Naive thymus-derived CD8-positive, alpha-beta T cell (primary cell): ENCODE results near the gene BTBD18. TPM values are rescaled to one million over a fixed set of nuclear protein-coding genes. Genes with fewer than 3 reads are reported as not detected.
"Not testable (repeated sequence)": the region's sequence is repeated elsewhere in the genome, so short reads cannot be mapped to it uniquely, and the experiment has no call there.

Source experiments
- ATAC-seq, 2 donors: fragments of 150-1000 bp; cut with Tn5 transposase in 1 of 2; sonication (Bioruptor Pico), chemical (Tn5 transposase) in 1 of 2; 1 replicate in 1 of 2; 2 replicates in 1 of 2; pipeline ENCODE4 v1.10.0; 2021; ENCODE audit warnings: mild to moderate bottlenecking in 2 of 2, moderate library complexity in 2 of 2
- POLR2A ChIA-PET: fragments of 350-600 bp; sonication (Branson Sonifier 250); formaldehyde crosslinking; loops from one replicate; lab custom pipeline; 2021; ENCODE audit warnings: antibody characterized with exemption; lab: Charles Lee
- DNase-seq, 10 donors: peaks; one replicate each; pipeline versions ENCODE4 v3.0.0 to v3.0.0-alpha.2; 2020 to 2022
- H3K27ac Mint-ChIP-seq, 10 donors: one replicate each; pipeline ENCODE4 v1.8.0; 2020 to 2022; ENCODE audit warnings: mild to moderate bottlenecking in 10 of 10, mixed read lengths in 10 of 10, moderate library complexity in 4 of 10, inconsistent platforms in 1 of 10
- H3K27me3 Mint-ChIP-seq, 5 donors: one replicate each; pipeline ENCODE4 v1.8.0; 2021 to 2022; ENCODE audit warnings: mixed read lengths in 5 of 5
- H3K36me3 Mint-ChIP-seq, 3 donors: one replicate each; pipeline ENCODE4 v1.8.0; 2020 to 2022; ENCODE audit warnings: mixed read lengths in 3 of 3, mild to moderate bottlenecking in 2 of 3, inconsistent platforms in 1 of 3
- H3K4me1 Mint-ChIP-seq, 4 donors: one replicate each; pipeline ENCODE4 v1.8.0; 2021 to 2022; ENCODE audit warnings: mixed read lengths in 4 of 4
- H3K4me3 Mint-ChIP-seq, 10 donors: one replicate each; pipeline ENCODE4 v1.8.0; 2020 to 2022; ENCODE audit warnings: mild to moderate bottlenecking in 10 of 10, mixed read lengths in 10 of 10, moderate library complexity in 6 of 10, inconsistent platforms in 1 of 10
- H3K9me3 Mint-ChIP-seq, 9 donors: one replicate each; pipeline ENCODE4 v1.8.0; 2020 to 2022; ENCODE audit warnings: mixed read lengths in 9 of 9, mild to moderate bottlenecking in 3 of 9, inconsistent platforms in 1 of 9, moderate library complexity in 1 of 9
- polyA plus RNA-seq, 3 donors: library from polyadenylated mRNA; unstranded; fragments of 300-500 nt; fragmentation: Illumina TruSeq; gene quantifications; one replicate each; pipeline ENCODE4 v1.2.3, GENCODE V29; 2021
- total RNA-seq, 8 experiments: library from RNA in 2 of 8; stranded (reverse) in 2 of 8; gene quantifications; one replicate each; pipeline ENCODE4 v1.2.3 and lab custom pipeline; 2021 to 2026

BTBD18 gene
- total and polyA plus RNA-seq, 5 experiments from 2014 or later, result 0.18 to 0.76 (median 0.27) TPM

GRCh38 chr11:57716726-57717125 lies 34.9 kb downstream of the BTBD18 start:
- H3K27me3 Mint-ChIP-seq, H3K27ac Mint-ChIP-seq, DNase-seq, H3K9me3 Mint-ChIP-seq, H3K4me3 Mint-ChIP-seq, POLR2A ChIA-PET, ATAC-seq: not testable (repeated sequence)
- peaks cover 12 to 32% (median 31%) of the 10 kb centered on the region in 4 donors for H3K4me1 Mint-ChIP-seq
- H3K36me3 Mint-ChIP-seq, result peaks cover 0 to 34% (median 10%) of the 10 kb centered on the region in 3 donors

GRCh38 chr11:57713835-57714234 lies 37.8 kb downstream of the BTBD18 start:
- Mint-ChIP-seq H3K4me1 (peaks cover 19 to 54% (median 45%) of the 10 kb centered on the region in 4 donors), H3K36me3 (peaks cover 0 to 18% (median 7%) of the 10 kb centered on the region in 3 donors), H3K27me3 (no peaks in the 10 kb centered on the region), H3K4me3 (peak overlapping the region; percentile 87 to 99 (median 96)), H3K9me3 (no peaks in the 10 kb centered on the region), H3K27ac (peak overlapping the region; percentile 12 to 98 (median 68))
- POLR2A ChIA-PET, result interaction anchor here (1.4 to 1.8 kb wide), 2 partner anchors 28 to 87 kb away, joined by 5 read pairs; partner anchors contain the start of gene SELENOH
- DNase-seq (no peak), ATAC-seq (no peak)

- peak; percentile 79 to 95 (median 88) for DNase-seq
- peak; percentile 93 for ATAC-seq
- no peaks in the 10 kb centered on the region for H3K27me3 Mint-ChIP-seq
- POLR2A ChIA-PET, result interaction anchor here (0.6 to 1.8 kb wide), 15 partner anchors 11 to 377 kb away, joined by 3 to 41 read pairs (median 4); partner anchors contain the start of genes SELENOH, SLC43A1, SSRP1 and UBE2L6
- H3K4me3 Mint-ChIP-seq, result peak within 1 kb of the TSS; percentile 87 to 99 (median 96)
- H3K36me3 Mint-ChIP-seq, result peaks cover 0 to 14% (median 0%) of the 10 kb centered on the region in 3 donors
- H3K9me3 Mint-ChIP-seq, result no peaks in the 10 kb centered on the region
- H3K27ac Mint-ChIP-seq, result peak within 1 kb of the TSS; percentile 92 to 99 (median 97)
- H3K4me1 Mint-ChIP-seq, result peaks cover 24 to 54% (median 49%) of the 10 kb centered on the region in 4 donors
Observed at GRCh38 chr11:57712256-57713150, 39.1 kb downstream of the BTBD18 start, which contains the start of gene TMX2. TSS of gene TMX2 (plus strand) at chr11:57712593. CDS start at chr11:57712619, 26 bp downstream.

GRCh38 chr11:57711414-57712255 lies 40.0 kb downstream of the BTBD18 start, which contains the start of gene MED19:
TSS of gene MED19 (minus strand) at chr11:57712215. CDS start at chr11:57712179, 36 bp downstream.
- no peaks in the 10 kb centered on the region for H3K9me3 Mint-ChIP-seq
- peak; percentile 60 to 88 (median 78) for DNase-seq
- H3K27ac Mint-ChIP-seq, result peak within 1 kb of the TSS; percentile 92 to 99 (median 97)
- no peaks in the 10 kb centered on the region for H3K27me3 Mint-ChIP-seq
- peaks cover 0 to 15% (median 0%) of the 10 kb centered on the region in 3 donors for H3K36me3 Mint-ChIP-seq
- H3K4me1 Mint-ChIP-seq, result peaks cover 26 to 54% (median 51%) of the 10 kb centered on the region in 4 donors
- H3K4me3 Mint-ChIP-seq, result peak within 1 kb of the TSS; percentile 87 to 99 (median 96)
- POLR2A ChIA-PET, result interaction anchor here (0.5 to 1.8 kb wide), 16 partner anchors 12 to 376 kb away, joined by 3 to 41 read pairs (median 4); partner anchors contain the start of genes SELENOH, SLC43A1, SSRP1 and UBE2L6
- ATAC-seq, result peak; percentile 45 to 53

- H3K4me3 Mint-ChIP-seq, result peak overlapping the region in 3 of 10 donors; percentile 23 to 98 (median 57)
- DNase-seq (no peak), ATAC-seq (no peak)
- H3K36me3 Mint-ChIP-seq, result peaks cover 0 to 27% (median 0%) of the 10 kb centered on the region in 3 donors
- POLR2A ChIA-PET, result interaction anchor here (0.5 to 0.6 kb wide), 3 partner anchors 23 to 55 kb away, joined by 3 to 8 read pairs (median 4); partner anchors contain the start of gene SELENOH
- peaks cover 26 to 54% (median 48%) of the 10 kb centered on the region in 4 donors for H3K4me1 Mint-ChIP-seq
- H3K27me3 Mint-ChIP-seq, result no peaks in the 10 kb centered on the region
- H3K9me3 Mint-ChIP-seq, result no peaks in the 10 kb centered on the region
- peak overlapping the region in 8 of 10 donors; percentile 6 to 80 (median 40) for H3K27ac Mint-ChIP-seq
Observed at GRCh38 chr11:57709802-57710367, 41.7 kb downstream of the BTBD18 start.

- peak overlapping the region in 4 of 10 donors; percentile 4 to 82 (median 69) for H3K27ac Mint-ChIP-seq
- not testable (repeated sequence) for H3K27me3 Mint-ChIP-seq
Observed at GRCh38 chr11:57705432-57705831, 46.2 kb downstream of the BTBD18 start.

GRCh38 chr11:57704932-57705331 lies 46.7 kb downstream of the BTBD18 start:
- Mint-ChIP-seq H3K4me3 (no peak overlapping the region), H3K27me3 (no peaks in the 10 kb centered on the region), H3K4me1 (peaks cover 8 to 14% (median 11%) of the 10 kb centered on the region in 4 donors), H3K27ac (peak overlapping the region in 6 of 10 donors; percentile 35 to 87 (median 64)), H3K9me3 (no peaks in the 10 kb centered on the region), H3K36me3 (peaks cover 0 to 69% (median 7%) of the 10 kb centered on the region in 3 donors)
- POLR2A ChIA-PET, result no interaction called here
- ATAC-seq (no peak), DNase-seq (no peak)

More at GRCh38 chr11:57705432-57705831, 46.2 kb downstream of the BTBD18 start:
- POLR2A ChIA-PET, result interaction anchor here (0.6 kb wide), 1 partner anchor 31 kb away, joined by 3 read pairs; no protein-coding TSS in a partner anchor
- ATAC-seq, DNase-seq, H3K9me3 Mint-ChIP-seq, H3K4me3 Mint-ChIP-seq: not testable (repeated sequence)
- Mint-ChIP-seq H3K4me1 (peaks cover 10 to 18% (median 15%) of the 10 kb centered on the region in 4 donors), H3K36me3 (peaks cover 0 to 64% (median 7%) of the 10 kb centered on the region in 3 donors)

GRCh38 chr11:57703341-57703740 lies 48.3 kb downstream of the BTBD18 start:
- H3K36me3 Mint-ChIP-seq, result peaks cover 0 to 77% (median 13%) of the 10 kb centered on the region in 3 donors
- no peaks in the 10 kb centered on the region for H3K27me3 Mint-ChIP-seq
- no peaks in the 10 kb centered on the region for H3K9me3 Mint-ChIP-seq
- ATAC-seq (no peak), DNase-seq (peak in 1 of 10 donors; percentile 1)
- peak overlapping the region in 4 of 10 donors; percentile 15 to 89 (median 72) for H3K27ac Mint-ChIP-seq
- H3K4me3 Mint-ChIP-seq, result no peak overlapping the region
- H3K4me1 Mint-ChIP-seq, result peaks cover 4 to 9% (median 5%) of the 10 kb centered on the region in 4 donors
- POLR2A ChIA-PET, result interaction anchor here (0.7 kb wide), 1 partner anchor 202 kb away, joined by 3 read pairs; no protein-coding TSS in a partner anchor

- Mint-ChIP-seq H3K36me3 (peaks cover 0 to 92% (median 20%) of the 10 kb centered on the region in 3 donors), H3K4me3 (no peak overlapping the region), H3K9me3 (no peaks in the 10 kb centered on the region), H3K27me3 (no peaks in the 10 kb centered on the region), H3K27ac (peak overlapping the region in 3 of 10 donors; percentile 7 to 50 (median 14)), H3K4me1 (peaks cover 0 to 3% (median 0%) of the 10 kb centered on the region in 4 donors)
- POLR2A ChIA-PET, result no interaction called here
- ATAC-seq (no peak), DNase-seq (no peak)
Observed at GRCh38 chr11:57700425-57700824, 51.2 kb downstream of the BTBD18 start.

- H3K36me3 Mint-ChIP-seq, result peaks cover 0 to 94% (median 20%) of the 10 kb centered on the region in 3 donors
- DNase-seq, result no peak
- H3K27ac Mint-ChIP-seq, result peak overlapping the region in 1 of 10 donors; percentile 73
- H3K4me1 Mint-ChIP-seq, result peaks cover 0 to 3% (median 0%) of the 10 kb centered on the region in 4 donors
- no peaks in the 10 kb centered on the region for H3K27me3 Mint-ChIP-seq
- POLR2A ChIA-PET, result no interaction called here
- no peak overlapping the region for H3K4me3 Mint-ChIP-seq
- no peaks in the 10 kb centered on the region for H3K9me3 Mint-ChIP-seq
- peak in 1 of 2 donors; percentile 37 for ATAC-seq
Observed at GRCh38 chr11:57699813-57700212, 51.8 kb downstream of the BTBD18 start.

- no peak overlapping the region for H3K4me3 Mint-ChIP-seq
- ATAC-seq (peak in 1 of 2 donors; percentile 14), DNase-seq (no peak)
- H3K27me3 Mint-ChIP-seq, result no peaks in the 10 kb centered on the region
- H3K4me1 Mint-ChIP-seq, result peaks cover 0 to 1% (median 0%) of the 10 kb centered on the region in 4 donors
- POLR2A ChIA-PET, result no interaction called here
- no peaks in the 10 kb centered on the region for H3K9me3 Mint-ChIP-seq
- peak overlapping the region in 3 of 10 donors; percentile 16 to 89 (median 69) for H3K27ac Mint-ChIP-seq
- H3K36me3 Mint-ChIP-seq, result peaks cover 0 to 93% (median 16%) of the 10 kb centered on the region in 3 donors
Observed at GRCh38 chr11:57698843-57699365, 52.7 kb downstream of the BTBD18 start.
